ENCODE results near the gene CDH23.

The CDH23 gene

DNA sequence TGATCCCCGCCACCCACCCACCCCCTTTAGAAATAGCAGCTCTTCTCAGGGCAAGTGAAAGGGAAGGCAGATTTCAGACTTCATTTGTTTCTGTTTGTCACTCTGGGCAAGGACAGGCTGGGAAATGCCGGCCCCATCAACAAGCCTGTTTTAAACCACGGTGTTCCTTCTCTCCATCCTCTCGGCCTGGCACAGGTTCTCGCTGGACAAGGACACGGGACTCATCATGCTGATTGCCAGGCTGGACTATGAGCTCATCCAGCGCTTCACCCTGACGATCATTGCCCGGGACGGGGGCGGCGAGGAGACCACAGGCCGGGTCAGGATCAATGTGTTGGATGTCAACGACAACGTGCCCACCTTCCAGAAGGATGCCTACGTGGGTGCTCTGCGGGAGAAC is 280.5 kb downstream of the CDH23 start:
- H3K27ac ChIP-seq, result no peak overlapping the region
- TF ChIP-seq, protein P1, sequence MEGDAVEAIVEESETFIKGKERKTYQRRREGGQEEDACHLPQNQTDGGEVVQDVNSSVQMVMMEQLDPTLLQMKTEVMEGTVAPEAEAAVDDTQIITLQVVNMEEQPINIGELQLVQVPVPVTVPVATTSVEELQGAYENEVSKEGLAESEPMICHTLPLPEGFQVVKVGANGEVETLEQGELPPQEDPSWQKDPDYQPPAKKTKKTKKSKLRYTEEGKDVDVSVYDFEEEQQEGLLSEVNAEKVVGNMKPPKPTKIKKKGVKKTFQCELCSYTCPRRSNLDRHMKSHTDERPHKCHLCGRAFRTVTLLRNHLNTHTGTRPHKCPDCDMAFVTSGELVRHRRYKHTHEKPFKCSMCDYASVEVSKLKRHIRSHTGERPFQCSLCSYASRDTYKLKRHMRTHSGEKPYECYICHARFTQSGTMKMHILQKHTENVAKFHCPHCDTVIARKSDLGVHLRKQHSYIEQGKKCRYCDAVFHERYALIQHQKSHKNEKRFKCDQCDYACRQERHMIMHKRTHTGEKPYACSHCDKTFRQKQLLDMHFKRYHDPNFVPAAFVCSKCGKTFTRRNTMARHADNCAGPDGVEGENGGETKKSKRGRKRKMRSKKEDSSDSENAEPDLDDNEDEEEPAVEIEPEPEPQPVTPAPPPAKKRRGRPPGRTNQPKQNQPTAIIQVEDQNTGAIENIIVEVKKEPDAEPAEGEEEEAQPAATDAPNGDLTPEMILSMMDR (conservative IDR thresholded peaks at IDR 0.05), result no peak

DNA sequence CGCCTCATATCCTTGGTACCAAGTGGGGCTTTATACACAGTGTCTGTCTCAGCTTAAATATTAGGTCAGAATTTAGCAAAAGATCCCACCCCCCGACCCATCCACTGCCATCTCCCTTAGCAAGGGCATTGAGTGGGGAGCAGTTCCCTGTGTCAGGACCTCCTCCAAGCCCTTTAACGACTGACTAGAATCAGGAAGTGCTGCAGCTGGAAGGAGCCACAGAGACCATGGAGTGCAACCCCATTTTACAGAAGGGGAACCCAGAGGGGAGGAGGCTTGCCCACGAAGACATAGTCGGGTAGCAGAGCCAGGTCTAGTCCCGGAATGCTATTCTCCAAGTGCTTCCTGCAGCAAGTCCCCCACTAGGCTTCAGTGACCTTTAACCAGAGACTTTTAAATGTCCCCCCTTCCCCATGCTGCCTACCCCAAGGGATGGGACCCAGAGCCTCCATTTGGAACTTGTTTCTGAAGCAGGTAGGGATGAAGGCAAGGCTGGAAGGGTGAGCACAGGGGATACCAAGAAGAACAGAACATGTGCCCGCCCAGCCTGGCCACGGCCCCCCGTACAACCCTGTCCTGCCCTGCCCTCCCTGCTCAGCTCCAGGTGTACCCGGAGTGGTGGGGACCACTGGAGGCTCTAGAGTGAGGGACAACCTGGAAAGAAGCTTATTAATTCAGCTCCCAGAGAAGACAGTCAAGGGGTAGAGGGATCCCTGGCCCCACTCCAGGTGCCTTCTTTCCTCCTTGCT is 281.5 kb downstream of the CDH23 start:
- TF ChIP-seq, protein P1 (conservative IDR thresholded peaks at IDR 0.05), result no peak
- no peak overlapping the region for H3K27ac ChIP-seq

DNA sequence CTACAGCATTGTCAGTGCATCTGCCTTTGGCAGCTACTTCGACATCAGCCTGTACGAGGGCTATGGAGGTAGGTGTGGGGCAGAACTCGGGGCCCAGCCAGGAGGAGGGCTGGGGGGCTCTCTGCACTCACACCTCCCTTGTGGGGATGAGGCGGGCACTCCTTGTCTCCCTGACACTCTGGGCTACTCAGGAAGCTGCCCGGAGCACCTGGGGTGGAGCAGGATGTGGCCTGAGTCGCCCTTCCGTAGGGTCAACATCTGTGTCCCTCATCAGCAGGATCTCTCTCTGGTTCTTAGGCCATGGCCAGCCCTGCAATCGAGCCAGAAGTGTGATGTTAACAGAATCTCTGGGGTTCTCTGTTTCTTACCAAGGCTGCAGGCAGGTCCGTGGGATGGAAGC is 282.7 kb downstream of the CDH23 start:
- TF ChIP-seq, protein P1 (conservative IDR thresholded peaks at IDR 0.05), result no peak
- no peak overlapping the region for H3K27ac ChIP-seq

DNA sequence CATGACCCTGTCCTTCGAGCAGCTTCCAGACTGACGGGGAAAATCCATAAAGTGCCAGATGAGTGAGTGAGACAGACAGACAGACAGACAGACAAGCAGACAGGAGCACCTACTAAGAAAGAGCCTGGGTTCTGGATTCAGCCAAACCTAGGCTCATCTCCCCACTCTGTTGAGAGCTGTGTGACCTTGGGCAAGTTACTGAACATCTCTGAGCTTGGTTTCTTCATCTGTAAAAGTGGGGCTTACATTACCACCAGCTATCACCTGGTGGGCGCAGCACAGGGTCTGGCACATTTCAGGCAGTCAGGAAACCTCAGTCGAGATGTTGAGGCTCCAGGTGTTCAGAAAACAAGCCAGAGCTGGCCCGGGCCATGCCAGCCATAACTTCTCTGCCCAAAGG is 285.3 kb downstream of the CDH23 start:
- TF ChIP-seq, protein P1 (conservative IDR thresholded peaks at IDR 0.05), result no peak
- H3K27ac ChIP-seq, result no peak overlapping the region

DNA sequence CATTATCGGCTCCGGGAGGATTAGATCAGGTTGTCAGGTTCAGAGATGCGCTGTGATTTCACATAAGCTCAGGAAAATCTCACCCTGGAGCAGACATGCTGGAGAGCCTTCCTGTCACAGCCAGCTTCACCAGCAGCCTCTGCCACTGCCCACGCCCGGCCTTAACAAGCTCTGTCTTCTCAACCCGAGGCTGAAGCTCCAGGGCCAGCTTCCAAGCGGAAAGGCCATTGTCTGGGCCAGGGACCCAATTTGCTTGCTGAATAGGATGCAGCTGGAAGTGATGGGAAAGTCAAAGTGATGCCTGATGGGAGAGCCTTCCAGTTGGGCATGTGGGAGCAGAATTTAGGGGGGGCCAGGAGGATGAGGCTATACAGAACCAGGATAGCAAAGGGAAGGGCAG is 286.6 kb downstream of the CDH23 start:
- no peak overlapping the region for H3K27ac ChIP-seq
- TF ChIP-seq, protein P1 (conservative IDR thresholded peaks at IDR 0.05), result no peak

DNA sequence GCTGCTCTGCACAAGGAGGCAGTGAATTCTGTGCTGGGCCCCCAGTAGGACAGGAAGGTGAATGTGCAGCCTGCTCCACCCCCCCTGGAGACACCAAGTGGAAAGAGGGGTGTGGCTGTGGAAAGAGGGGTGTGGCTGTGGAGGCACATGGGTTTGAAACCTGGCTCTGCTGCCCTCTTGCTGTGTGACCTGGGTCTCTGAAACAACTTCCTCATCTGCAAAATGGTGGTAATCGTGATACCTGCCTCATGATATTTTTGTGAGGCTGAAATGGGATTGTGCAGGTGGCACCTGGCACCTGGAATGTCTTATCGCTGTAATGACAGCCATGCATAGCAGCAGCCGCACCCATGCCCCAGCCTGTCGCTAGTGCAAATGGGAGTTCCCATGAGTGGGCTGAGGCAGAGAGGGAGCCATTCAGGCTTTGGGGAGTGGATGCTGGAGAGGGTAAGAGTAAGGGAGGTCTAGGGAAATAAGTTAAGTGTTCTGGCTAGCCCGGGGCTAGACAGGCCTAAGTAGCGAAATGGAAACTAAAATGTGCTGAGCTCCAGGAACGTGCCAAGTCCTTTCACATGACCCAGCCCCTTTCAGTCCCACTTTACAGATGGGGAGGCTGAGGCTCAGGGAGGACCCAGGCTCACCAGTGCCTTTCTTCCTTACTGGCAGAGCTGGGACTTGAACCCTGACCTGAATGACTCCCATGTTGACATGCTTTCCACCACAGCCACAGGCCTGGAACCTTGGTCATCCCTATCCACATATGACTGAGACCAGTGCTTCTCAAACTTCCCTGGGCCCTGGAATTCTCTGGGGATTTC is 287.8 kb downstream of the CDH23 start:
- TF ChIP-seq, protein P1 (conservative IDR thresholded peaks at IDR 0.05), result no peak
- H3K27ac ChIP-seq, result no peak overlapping the region

DNA sequence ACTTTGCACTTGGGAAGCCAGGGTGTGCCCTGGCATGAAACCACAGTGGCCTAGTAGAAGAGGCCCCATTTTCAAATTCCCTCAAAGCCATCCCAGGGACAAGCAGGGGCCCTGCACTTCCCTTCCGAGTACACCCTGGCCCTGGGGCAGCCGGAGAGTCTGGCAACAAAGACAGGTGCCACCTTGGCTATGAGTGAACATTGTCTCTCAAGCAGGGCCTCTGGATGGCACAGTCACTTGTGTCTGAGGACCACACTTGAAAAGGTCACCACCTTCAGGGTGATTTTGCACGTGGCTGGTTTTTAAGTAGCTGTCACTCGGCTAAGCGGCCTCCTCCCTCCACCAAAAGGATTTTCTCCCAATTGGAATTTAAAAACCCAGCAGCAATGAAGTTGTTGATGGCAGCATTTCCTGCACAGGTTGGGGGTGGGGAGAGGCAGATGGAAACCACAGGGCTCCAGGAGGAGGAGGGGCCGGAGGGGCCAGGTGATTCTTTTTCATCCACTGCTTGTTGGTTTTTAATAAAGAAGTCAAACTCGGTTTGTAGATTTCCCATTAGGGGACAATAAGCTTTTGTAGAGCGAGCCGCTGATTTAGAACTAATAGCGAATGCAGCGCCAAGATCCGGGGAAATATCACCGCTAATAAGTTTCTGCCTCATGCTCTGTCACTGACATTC is 289.0 kb downstream of the CDH23 start:
- TF ChIP-seq, protein P1 (conservative IDR thresholded peaks at IDR 0.05), result no peak

More for the DNA sequence above, 289.0 kb downstream of the CDH23 start:
- no peak overlapping the region for H3K27ac ChIP-seq

All from VCaP (cell line).